Stimulated activated CD8-positive, alpha-beta memory T cell treated with anti-CD3 and anti-CD28 coated beads, Interleukin-12 subunit alpha, Interleukin-12 subunit beta, amount 100 ng/mL, for 1 hour (primary cell): ENCODE measurements around the gene FRYL.
"Not testable (repeated sequence)": the region's sequence is repeated elsewhere in the genome, so short reads cannot be mapped to it uniquely, and the experiment has no call there.

Experiments
- DNase-seq: peaks from one replicate; pipeline ENCODE4 v3.0.0-alpha.2; 2020; ENCODE audit warnings: low read depth

The FRYL gene

DNA sequence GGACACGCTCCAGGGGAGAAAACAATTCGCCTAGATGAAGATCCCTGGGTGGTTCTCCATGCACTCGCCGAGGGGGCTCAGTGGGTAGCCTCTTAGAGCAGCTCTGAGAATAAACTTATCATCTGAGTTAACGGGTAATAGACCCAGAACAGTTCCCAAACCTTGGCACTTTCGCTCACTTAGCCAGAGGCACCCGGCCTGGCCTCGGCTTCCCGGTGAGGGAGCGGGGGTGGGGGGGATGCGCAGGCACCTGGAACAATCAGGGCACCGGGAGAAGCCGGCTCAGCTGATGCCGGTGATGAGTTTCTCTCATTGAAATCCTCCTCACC is 290.4 kb downstream of the FRYL start:
- no peak for DNase-seq

DNA sequence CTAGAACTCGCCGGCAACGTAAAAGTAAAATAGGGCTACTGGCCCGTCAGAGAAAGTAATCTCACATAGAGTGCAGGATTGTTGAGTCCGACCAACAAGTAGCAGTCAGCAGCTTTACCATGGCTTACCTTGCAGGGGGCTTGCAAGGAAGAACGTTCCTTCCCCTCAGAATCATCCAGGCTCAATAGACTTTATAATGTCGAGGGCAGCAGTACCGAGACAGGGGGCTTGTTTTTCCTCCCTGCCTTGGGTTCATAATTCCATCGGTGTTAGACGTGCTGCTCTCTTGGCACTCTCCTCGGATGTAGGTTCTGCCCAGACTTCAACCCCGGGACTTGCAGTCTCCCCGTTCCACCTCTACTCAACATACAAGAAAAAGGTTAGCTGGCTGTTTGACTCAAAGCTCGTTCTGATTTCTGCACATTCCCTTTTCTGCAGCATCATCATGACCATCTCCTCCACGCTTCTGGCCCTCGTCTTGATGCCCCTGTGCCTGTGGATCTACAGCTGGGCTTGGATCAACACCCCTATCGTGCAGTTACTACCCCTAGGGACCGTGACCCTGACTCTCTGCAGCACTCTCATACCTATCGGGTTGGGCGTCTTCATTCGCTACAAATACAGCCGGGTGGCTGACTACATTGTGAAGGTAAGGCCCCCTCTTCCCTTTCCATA is 295.4 kb downstream of the FRYL start:
- no peak for DNase-seq

DNA sequence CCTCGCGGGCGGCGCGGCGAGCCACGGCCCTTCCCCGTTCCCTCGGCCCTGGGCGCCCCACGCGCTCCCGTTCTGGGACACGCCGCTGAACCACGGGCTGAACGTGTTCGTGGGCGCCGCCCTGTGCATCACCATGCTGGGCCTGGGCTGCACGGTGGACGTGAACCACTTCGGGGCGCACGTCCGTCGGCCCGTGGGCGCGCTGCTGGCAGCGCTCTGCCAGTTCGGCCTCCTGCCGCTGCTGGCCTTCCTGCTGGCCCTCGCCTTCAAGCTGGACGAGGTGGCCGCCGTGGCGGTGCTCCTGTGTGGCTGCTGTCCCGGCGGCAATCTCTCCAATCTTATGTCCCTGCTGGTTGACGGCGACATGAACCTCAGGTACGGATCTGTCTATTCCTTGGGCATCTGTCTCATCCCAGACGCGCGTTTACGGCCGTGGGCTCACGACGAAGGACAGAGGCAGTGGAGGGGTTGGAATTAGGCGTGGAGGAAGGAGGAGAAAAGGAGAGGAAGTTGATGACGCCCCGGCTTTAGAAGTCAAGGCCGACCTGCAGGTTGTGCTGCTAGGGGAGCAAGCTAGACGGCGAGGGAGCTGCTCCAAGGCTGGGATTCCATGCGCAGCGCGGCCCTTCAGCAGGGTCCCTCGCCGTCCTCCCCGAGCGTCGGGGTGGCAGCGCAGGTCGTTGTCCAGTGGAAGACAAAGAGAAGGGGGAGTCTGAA is 296.1 kb downstream of the FRYL start:
- no peak for DNase-seq

DNA sequence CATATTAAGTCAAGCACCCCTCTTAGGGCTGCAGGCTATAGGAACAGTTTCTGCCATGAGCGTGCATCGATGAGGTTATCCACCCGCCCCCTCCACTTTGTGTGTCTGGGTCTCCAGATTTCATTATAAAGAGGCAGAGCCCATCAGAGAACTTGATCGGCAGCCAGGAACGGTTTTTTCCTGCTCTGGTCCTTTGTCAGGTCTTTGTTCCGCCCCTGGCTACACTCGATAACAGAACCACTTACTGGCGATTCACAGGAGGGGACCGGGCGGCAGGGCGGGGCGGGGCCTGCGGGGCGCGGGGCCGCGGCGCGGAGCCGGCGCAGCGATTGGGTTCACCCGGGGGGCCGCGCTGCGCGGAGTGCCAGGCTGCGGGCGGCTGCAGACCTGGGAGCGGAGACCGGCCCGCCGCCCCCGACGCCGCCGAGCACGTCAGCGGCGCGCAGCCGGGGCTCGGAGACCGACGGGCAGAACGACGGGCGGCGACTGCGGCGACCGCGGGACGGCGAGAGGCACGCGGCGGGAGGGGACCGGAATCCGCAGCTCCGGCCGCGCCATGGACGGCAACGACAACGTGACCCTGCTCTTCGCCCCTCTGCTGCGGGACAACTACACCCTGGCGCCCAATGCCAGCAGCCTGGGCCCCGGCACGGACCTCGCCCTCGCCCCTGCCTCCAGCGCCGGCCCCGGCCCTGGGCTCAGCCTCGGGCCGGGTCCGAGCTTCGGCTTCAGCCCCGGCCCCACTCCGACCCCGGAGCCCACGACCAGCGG is 296.9 kb downstream of the FRYL start, which contains the start of gene SLC10A4:
Gene SLC10A4, plus strand, starts transcription at position 338 of the 771 bp plus-strand sequence. Its CDS starts 219 bp downstream, at position 557.
- DNase-seq = no peak

DNA sequence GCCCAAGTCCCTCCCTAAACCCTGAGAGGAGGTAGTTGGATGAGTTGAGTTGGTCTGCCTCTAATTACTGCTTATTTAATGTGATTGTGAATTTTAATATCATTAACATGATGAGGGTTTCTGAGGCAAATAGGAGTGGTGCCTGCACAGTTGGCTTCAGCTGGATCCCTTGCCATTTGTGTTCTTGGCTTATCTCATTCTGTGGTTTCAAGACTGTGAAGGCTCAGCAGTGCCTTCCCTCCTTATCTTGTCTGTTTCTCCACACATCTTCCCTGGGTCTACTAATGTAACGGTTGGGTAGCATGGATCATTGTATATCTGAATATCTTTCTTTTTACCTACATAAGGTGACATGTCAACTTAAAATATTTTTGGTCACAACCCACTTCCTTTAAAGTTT is 298.5 kb downstream of the FRYL start:
- DNase-seq = no peak

DNA sequence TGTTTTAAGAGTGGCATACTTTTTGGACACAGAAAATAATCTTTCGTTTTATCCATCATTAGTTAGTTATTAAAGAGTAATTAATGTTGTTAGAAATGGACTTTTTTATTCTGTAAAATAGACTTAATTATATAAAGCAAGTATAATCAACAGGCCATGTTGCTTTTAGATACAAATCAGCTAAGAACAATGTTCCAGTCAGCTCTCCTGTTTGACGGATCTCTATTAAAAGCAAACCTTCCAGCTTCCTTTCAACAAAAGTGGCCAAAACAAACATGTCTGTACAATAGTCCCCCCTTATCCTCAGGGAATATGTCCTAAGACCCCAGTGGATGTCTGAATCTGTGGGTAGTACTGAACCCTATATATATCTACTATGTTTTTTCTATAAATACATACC is 301.8 kb downstream of the FRYL start:
- DNase-seq = no peak

DNA sequence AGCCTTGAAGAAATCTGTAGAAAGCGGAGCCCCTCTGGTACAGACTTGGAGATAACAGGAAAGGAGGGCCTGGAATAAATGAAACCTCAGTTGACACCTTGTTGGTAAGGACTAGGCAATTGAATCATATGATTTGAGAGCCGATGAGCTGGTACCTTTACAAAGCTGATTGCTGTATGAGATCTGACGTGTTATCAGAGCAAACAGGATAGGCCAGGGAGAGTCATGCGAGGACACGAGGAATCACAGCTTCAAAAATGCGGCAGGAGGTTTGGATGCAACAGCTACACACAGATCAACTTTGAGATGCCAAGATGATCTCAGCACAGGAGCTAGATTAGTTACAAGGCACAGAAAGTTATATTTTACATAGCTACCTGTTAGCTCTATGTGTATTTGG is 304.3 kb downstream of the FRYL start:
- no peak for DNase-seq

DNA sequence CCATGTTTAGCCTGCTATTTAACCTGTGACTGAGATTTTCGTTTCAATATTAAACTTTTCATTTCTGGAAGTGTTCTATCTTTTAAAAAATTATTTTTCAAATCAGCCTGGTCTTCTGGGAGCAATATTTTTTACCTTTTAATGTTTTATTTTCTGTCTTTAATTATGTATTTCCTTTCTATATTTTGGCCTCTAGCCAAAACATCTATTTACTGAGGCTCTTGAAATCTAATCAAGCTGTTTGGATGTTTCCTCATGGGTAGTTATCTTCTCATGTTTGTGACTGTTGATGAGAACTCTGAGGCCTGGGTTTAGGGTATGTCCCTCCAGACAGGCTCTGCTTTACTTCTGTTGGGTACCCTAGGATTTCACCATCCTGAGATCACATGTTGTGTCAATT is 307.3 kb downstream of the FRYL start:
- DNase-seq = no peak

DNA sequence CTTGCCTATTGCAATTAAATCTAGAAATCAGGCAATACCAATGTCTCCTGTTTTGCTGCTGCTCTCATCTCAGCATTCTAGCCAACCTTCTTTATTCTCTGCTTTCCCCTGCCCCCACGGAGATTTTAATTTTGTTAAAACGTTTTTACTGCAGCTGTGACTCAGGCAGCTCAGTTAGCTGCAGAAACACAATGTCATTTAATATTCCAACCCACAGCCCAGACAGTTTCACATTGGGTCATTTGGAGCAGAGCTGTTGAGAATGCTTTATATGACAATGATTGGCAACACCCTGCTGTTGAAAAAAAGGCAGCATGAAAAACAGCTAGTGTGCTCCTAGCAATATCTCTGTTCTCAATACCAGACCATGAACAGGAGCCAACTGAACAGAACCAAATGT is 309.5 kb downstream of the FRYL start:
- no peak for DNase-seq

DNA sequence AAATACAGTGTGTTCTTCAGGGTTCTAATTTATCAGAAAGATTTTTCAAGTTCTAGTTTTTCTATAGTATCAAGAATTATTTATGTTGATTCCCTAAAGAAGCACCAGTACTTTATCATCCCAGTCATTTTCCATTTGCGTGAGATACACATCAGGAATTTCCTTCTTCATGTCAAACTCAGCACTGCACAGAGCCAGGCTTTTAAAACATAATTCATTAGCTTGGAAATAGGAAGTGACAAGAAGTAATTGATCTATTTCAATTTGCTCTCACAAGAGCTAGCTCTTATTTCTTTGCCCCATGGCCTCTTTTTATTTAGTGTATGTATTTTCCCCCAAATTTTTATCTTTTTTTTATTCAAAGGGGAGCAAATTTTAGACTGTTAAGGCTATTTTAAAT is 309.9 kb downstream of the FRYL start:
- DNase-seq = no peak

DNA sequence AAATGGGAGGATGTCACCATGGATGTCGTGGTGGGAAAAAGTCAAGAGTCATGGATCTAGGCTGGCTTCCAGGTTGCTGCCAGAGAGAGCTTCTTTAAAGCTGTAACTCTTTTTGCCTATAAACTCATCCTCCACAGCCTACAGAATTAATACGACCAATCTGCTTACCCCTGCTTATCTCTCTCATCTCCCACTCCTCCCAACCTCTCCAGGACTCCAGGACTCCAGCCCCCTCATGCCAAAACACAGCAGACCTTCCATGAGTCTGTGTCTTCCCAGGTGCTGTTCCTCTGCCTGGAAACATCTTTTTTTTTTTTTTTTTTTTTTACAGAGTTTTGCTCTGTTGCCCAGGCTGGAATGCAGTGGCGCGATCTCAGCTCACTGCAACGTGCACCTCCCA is 312.2 kb downstream of the FRYL start:
- DNase-seq = no peak

DNA sequence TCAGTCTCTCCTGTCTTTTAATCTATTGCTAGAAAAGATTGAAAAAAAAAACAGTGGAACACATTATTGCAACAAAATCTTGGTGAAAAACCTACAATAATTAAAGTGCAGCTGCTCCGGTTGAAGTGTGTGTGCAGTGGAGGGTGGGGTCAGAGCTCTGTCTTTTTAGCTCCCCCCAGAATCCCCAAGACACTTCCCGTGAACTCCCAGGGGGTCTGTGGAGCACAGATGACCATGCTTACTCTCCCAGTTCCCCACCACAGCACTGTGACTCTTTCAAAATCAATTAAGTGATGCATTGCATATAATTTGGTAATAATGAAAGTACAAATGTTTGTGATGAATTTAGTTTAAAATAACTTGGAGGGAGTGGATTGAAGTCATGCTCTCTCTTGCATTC is 312.6 kb downstream of the FRYL start:
- no peak for DNase-seq

DNA sequence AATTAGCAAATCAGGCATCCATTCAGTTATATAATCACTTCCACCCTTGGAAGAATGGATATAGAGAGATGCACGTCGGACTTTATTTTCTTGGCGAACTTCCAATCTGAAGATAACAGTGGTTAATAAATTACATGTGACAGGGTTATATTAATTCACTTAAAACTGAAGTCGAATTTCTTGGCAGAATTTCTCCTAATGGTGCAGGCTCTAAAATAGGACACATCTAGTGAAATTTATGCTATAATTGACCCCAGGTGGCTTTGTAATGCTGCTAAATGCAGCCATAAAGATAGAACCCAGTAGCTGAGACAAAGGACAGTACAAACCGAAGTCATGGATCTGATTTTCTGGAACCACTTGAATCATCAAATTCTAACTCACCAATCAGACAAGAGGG is 317.7 kb downstream of the FRYL start:
- no peak for DNase-seq

DNA sequence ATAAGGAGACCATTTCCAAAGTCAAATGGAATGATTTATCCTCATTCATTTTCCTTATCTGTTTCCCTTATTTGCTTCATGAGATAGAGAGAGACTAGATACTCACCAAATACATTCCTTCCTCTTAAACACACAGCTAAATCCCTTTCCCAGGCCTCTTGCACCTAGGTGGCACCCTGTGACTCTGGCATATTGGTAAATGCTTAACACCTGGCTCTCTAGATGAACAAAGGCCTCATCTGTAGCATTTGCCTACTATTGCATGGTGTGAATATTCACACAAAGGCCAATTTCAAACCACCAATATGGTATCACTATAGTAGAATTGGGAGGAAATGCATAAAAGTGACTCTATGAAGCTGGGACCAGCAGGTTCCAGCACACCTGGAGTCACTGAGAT is 319.1 kb downstream of the FRYL start:
- no peak for DNase-seq

DNA sequence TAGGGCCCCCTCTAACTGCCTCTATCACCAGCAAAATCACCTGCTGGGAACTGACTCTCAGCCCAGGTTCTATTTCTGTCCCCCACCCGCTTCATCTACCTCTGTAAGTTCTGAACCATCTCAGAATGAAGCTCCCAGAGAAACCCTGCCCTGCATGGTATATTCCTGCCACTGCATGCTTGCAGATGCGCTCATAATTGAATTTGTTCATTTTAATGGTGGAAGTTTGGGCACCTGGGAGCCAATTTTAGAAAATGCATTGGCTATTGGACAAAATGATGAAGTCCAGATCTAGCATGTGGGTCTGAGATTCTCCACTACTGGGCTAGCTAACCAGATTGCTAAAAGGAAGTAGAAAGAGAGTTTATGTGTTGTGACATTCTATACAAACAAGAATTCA is 325.5 kb downstream of the FRYL start:
- no peak for DNase-seq

DNA sequence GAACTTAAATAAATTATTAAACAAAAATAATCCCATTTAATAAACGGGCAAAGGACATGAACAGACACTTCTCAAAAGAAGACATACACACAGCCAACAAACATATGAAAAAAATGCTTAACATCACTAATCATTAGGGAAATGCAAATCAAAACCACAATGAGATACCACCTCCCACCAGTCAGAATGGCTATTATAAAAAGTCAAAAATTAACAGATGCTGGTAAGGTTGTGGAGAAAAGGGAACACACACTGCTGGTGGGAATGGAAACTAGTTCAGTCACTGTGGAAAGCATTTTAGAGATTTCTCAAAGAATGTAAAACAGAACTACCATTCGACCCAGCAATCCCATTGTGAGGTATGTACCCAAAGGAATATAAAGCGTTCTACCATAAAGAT is 328.4 kb downstream of the FRYL start:
- not testable (repeated sequence) for DNase-seq

DNA sequence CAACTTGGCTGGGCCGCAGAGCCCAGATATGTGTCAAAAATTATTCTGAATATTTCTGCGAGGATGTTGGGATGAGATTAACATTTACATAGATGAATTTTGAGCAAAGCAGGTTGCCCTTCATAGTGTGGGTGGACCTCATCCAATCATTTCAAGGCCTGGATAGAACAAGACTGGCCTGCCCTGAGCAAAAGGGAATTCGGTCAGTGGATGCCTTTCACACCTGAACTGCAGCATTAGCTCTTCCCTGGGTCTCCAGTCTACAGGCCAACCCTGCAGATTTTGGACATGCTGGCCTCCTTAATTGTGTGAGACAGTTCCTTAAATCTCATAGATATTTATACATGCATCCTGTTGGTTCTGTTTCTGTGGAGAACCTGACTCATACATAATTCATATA is 329.3 kb downstream of the FRYL start:
- DNase-seq = no peak

DNA sequence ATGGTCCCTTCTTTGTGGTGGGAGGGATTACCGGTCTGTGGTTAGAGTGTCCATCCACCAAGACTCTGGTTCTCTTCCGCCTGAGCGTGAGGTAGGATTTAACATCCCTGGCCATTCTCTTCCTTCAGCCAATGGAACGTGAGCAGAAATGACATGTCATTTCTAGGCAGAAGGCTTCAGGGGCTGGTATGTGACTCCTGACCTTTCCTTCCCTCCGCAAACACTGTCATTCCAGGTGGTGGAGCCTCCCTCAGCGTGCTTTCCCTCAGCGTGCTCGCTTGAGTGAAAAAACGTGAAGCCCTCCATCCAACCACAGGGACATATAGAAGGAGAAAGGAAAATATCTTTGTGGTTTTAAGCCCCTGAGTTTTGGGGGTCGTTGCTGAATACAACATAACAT is 330.9 kb downstream of the FRYL start:
- no peak for DNase-seq
